Right lobe of liver (tissue), 6 donors: ENCODE results near the gene GLE1. TPM values are rescaled to one million over a fixed set of nuclear protein-coding genes. Genes with fewer than 3 reads are reported as not detected.
"Not testable (repeated sequence)": the region's sequence is repeated elsewhere in the genome, so short reads cannot be mapped to it uniquely, and the experiment has no call there.

ENCODE experiments used
- ATAC-seq, 4 donors: fragments of 200-7000 bp; cut with Tn5 transposase; one replicate each; pipeline ENCODE4 v1.9.1; 2020; ENCODE audit warnings: mild to moderate bottlenecking in 4 of 4, moderate library complexity in 4 of 4
- DNase-seq, 3 donors: peaks; one replicate each; pipeline ENCODE4 v3.0.0-alpha.2; 2020
- H3K27ac ChIP-seq, 3 donors: fragments of 200-600 bp; one replicate each; pipeline ENCODE4 v1.8.0; 2022
- H3K27me3 ChIP-seq, 2 donors: fragments of 200-600 bp; one replicate each; pipeline ENCODE4 v1.8.0; 2022
- H3K36me3 ChIP-seq, 4 donors: fragments of 200-600 bp; sonication (generic) in 1 of 4; one replicate each; pipeline versions ENCODE4 v1.5.1 to v1.8.0; 2017 to 2022; ENCODE audit warnings: control low read depth in 1 of 4
- H3K4me1 ChIP-seq, 4 donors: fragments of 200-600 bp; sonication (generic) in 1 of 4; one replicate each; pipeline versions ENCODE4 v1.5.1 to v1.8.0; 2017 to 2022; ENCODE audit warnings: control low read depth in 1 of 4
- H3K4me3 ChIP-seq, 3 donors: fragments of 200-600 bp; one replicate each; pipeline ENCODE4 v1.8.0; 2022
- H3K9me3 ChIP-seq, 4 donors: fragments of 200-600 bp; sonication (generic) in 1 of 4; one replicate each; pipeline versions ENCODE4 v1.5.1 to v1.8.0; 2017 to 2022; ENCODE audit warnings: control low read depth in 1 of 4
- POLR2A ChIP-seq: fragments of 450-650 bp; IDR thresholded peaks from one replicate; pipeline ENCODE4 v1.6.1; 2017; ENCODE audit warnings: antibody characterized with exemption, mild to moderate bottlenecking
- WGBS: methylation state at CpG from one replicate; pipeline ENCODE4 v1.1.6; 2018; ENCODE audit warnings: low coverage, low lambda C conversion rate; ENCODE audit not compliant: insufficient coverage; ENCODE audit errors: missing lambda C conversion rate; 5-methylcytosine and 5-hydroxymethylcytosine counted together
- intact Hi-C, 2 donors: fragments of 100-400 bp; cut with DNase I; formaldehyde crosslinking; loops; one replicate each; pipeline versions ENCODE4 v1.11.2 to v1.14.1; 2022
- total RNA-seq, 6 experiments: library from RNA; depleted of rRNA in 2 of 6; stranded (reverse); fragments of >200 nt in 2 of 6; fragmentation: NEBNext Ultra II Directional in 3 of 6; extraction: Animal tissue kit (Norgen Biotek cat#: 25700) in 3 of 6; gene quantifications; one replicate each; pipeline versions ENCODE4 v1.1.0 to v1.2.4, GENCODE V29; 2016 to 2023
- TF ChIP-seq, protein P1 (sequence below), 4 donors: fragments of 200-600 bp in 3 of 4; fragments of 450-650 bp in 1 of 4; IDR thresholded peaks; one replicate each; pipeline versions ENCODE4 v1.5.1 to v1.8.0; 2016 to 2022; ENCODE audit warnings: antibody characterized with exemption in 4 of 4, mild to moderate bottlenecking in 2 of 4
- donor health status: DM: no; HTN: yes; CAD: no.
- donor health status: DM: no; HTN: no; CAD: no.
- donor health status: DM: no; HTN: no; CAD: no.
- donor health status: DM: no; HTN: yes; CAD: no.
- donor health status: DM: no; HTN: yes; CAD: no.

Gene GLE1
- total RNA-seq, 6 experiments from 2014 or later: 10.5 to 15.9 (median 13.2) TPM

DNA sequence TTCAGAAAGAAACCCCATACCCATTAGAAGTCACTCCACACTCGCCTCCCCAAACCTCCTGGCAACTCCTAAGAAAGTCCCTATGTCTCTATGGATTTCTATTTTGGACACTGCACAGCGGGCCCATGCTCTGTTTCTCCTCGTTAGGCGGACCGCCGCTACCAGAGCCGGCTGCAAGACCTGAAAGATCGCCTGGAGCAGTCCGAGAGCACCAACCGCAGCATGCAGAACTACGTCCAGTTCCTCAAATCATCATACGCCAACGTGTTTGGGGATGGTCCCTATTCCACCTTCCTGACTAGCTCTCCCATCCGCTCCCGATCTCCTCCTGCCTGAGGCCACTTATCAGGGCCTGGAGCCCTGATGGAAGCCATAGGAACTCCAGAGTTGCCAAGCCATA is 4.6 kb upstream of the GLE1 start:
- ATAC-seq (no peak), DNase-seq (no peak)
- TF ChIP-seq, protein P1, sequence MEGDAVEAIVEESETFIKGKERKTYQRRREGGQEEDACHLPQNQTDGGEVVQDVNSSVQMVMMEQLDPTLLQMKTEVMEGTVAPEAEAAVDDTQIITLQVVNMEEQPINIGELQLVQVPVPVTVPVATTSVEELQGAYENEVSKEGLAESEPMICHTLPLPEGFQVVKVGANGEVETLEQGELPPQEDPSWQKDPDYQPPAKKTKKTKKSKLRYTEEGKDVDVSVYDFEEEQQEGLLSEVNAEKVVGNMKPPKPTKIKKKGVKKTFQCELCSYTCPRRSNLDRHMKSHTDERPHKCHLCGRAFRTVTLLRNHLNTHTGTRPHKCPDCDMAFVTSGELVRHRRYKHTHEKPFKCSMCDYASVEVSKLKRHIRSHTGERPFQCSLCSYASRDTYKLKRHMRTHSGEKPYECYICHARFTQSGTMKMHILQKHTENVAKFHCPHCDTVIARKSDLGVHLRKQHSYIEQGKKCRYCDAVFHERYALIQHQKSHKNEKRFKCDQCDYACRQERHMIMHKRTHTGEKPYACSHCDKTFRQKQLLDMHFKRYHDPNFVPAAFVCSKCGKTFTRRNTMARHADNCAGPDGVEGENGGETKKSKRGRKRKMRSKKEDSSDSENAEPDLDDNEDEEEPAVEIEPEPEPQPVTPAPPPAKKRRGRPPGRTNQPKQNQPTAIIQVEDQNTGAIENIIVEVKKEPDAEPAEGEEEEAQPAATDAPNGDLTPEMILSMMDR (IDR thresholded peaks at IDR 0.05): no peak
- TF ChIP-seq POLR2A: no peak
- Histone ChIP-seq H3K4me3 (no peak overlapping the region), H3K36me3 (peaks cover 0 to 11% (median 1%) of the 10 kb centered on the region in 4 donors), H3K9me3 (no peaks in the 10 kb centered on the region), H3K4me1 (peaks cover 0 to 27% (median 10%) of the 10 kb centered on the region in 4 donors), H3K27me3 (no peaks in the 10 kb centered on the region), H3K27ac (no peak overlapping the region)
- 95% methylated on average over 15 of the region's 15 CpGs for WGBS
- intact Hi-C loops: loop anchor here in 1 of 2 donors (10.0 kb wide), 1 partner anchor 135 kb away; no protein-coding TSS in a partner anchor

DNA sequence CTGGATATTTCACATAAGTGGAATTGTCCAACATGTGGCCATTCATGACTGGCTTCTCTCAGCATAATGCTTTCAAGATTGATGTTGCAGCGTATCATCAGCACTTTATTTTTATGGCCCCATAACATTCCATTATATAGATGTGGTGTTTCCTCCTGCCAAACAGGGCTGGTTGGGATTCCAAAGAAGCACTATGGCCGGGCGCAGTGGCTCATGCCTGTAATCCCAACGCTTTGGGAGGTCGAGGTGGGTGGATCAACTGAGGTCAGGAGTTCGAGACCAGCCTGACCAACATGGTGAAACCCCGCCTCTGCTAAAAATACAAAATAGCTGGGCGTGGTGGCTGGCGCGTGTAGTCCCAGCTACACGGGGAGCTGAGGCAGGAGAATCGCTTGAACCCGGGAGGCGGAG is 1.1 kb upstream of the GLE1 start:
- intact Hi-C loops, DNase-seq, H3K27ac ChIP-seq, H3K27me3 ChIP-seq, H3K9me3 ChIP-seq, ATAC-seq: not testable (repeated sequence)
- 66% methylated on average over 11 of the region's 14 CpGs for WGBS
- H3K4me3 ChIP-seq: peak overlapping the region in 1 of 3 donors; percentile 93
- H3K36me3 ChIP-seq: peaks cover 0 to 11% (median 1%) of the 10 kb centered on the region in 4 donors
- peaks cover 0 to 30% (median 8%) of the 10 kb centered on the region in 4 donors for H3K4me1 ChIP-seq

DNA sequence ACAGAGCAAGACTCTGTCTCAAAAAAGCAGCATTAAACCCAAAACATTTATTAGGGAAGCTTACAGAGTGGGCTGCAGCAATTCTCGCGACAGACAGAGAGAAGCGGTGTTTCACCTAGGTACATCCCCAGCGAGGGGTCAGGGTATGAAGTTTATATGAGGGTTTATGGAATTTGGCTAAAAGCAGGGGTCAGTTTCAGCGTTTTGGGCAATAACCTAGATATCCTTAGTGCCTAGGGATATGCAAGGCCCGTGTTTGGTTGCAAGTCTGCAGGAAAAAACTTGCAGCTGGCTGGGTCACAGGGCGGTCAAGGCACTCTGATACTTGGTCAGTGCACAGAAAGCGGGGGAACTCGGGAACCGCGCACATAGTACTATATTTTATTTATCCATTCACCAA is 649 bp upstream of the GLE1 start:
- peak; percentile 55 to 65 (median 58) for ATAC-seq
- TF ChIP-seq, protein P1 (IDR thresholded peaks at IDR 0.05): no peak
- TF ChIP-seq POLR2A: no peak
- peak overlapping the region; percentile 83 to 93 (median 86) for H3K4me3 ChIP-seq
- H3K27ac ChIP-seq: peak overlapping the region; percentile 59 to 75 (median 70)
- intact Hi-C loops: no loop called here
- no peaks in the 10 kb centered on the region for H3K9me3 ChIP-seq
- H3K4me1 ChIP-seq: peaks cover 0 to 30% (median 8%) of the 10 kb centered on the region in 4 donors
- H3K27me3 ChIP-seq: no peaks in the 10 kb centered on the region
- H3K36me3 ChIP-seq: peaks cover 0 to 13% (median 0%) of the 10 kb centered on the region in 4 donors
- DNase-seq: peak in 2 of 3 donors; percentile 35 to 64
- 21% methylated on average over 10 of the region's 11 CpGs for WGBS

DNA sequence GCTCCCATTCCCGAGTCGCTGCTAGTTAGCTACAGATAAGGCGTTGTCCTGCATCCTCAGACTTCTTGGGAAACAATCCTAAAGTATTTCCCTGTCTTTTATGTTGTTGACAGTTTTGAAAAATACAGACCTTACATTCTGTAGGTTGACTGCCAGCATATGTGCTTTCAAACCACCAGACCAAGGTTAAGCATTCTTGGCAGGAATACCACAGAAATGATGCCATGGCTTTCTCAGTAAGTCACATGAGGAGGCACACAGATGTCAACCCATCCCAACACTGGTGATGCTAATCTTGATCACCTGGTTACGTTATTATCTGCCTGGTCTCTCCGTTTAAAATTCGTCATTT is 871 bp downstream of the GLE1 start:
- DNase-seq (no peak), ATAC-seq (no peak)
- H3K27me3 ChIP-seq: no peaks in the 10 kb centered on the region
- TF ChIP-seq, protein P1 (IDR thresholded peaks at IDR 0.05): no peak
- TF ChIP-seq POLR2A: no peak
- intact Hi-C loops: no loop called here
- WGBS: 35% methylated on average over 6 of the region's 6 CpGs
- peaks cover 0 to 30% (median 8%) of the 10 kb centered on the region in 4 donors for H3K4me1 ChIP-seq
- H3K36me3 ChIP-seq: peaks cover 0 to 15% (median 0%) of the 10 kb centered on the region in 4 donors
- no peaks in the 10 kb centered on the region for H3K9me3 ChIP-seq
- no peak overlapping the region for H3K27ac ChIP-seq
- peak overlapping the region; percentile 83 to 93 (median 86) for H3K4me3 ChIP-seq

DNA sequence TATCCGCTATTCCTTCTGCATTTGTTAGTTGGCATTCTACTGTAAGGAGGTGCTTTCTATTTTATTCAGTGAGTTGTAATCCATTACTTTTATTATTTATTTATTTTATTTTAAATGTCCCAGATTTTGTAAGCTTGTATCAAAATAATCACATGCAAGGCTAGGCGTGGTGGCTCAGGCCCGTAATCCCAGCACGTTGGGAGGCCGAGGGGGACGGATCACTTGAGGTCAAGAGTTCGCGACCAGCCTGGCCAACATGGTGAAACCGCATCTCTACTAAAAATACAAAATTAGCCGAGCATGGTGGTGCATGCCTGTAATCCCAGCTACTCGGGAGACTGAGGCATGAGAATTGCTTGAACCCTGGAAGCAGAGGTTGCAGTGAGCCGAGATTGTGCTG is 1.4 kb downstream of the GLE1 start:
- WGBS: 89% methylated on average over 12 of the region's 12 CpGs
- DNase-seq, H3K27ac ChIP-seq, ATAC-seq, H3K27me3 ChIP-seq, intact Hi-C loops, H3K4me3 ChIP-seq, H3K9me3 ChIP-seq: not testable (repeated sequence)
- Histone ChIP-seq H3K36me3 (peaks cover 0 to 15% (median 1%) of the 10 kb centered on the region in 4 donors), H3K4me1 (peaks cover 0 to 30% (median 8%) of the 10 kb centered on the region in 4 donors)
